C4-2B (cell line): Measurements from ENCODE around the gene TTLL12.
A peak's percentile ranks its signal among the peaks of the same experiment; 100 is the strongest.

Experiments used
- H3K27ac ChIP-seq: fragments of 450-650 bp; 2 replicates; pipeline ENCODE4 v1.5.1; 2017
- ZFX ChIP-seq: fragments of 450-650 bp; IDR thresholded peaks from 2 replicates; pipeline ENCODE4 v1.6.1; 2017
- TF ChIP-seq, protein P1 (sequence below): fragments of 450-650 bp; conservative IDR thresholded peaks from 2 replicates; pipeline ENCODE4 v1.5.1; 2017; ENCODE audit warnings: mild to moderate bottlenecking

The TTLL12 gene

DNA sequence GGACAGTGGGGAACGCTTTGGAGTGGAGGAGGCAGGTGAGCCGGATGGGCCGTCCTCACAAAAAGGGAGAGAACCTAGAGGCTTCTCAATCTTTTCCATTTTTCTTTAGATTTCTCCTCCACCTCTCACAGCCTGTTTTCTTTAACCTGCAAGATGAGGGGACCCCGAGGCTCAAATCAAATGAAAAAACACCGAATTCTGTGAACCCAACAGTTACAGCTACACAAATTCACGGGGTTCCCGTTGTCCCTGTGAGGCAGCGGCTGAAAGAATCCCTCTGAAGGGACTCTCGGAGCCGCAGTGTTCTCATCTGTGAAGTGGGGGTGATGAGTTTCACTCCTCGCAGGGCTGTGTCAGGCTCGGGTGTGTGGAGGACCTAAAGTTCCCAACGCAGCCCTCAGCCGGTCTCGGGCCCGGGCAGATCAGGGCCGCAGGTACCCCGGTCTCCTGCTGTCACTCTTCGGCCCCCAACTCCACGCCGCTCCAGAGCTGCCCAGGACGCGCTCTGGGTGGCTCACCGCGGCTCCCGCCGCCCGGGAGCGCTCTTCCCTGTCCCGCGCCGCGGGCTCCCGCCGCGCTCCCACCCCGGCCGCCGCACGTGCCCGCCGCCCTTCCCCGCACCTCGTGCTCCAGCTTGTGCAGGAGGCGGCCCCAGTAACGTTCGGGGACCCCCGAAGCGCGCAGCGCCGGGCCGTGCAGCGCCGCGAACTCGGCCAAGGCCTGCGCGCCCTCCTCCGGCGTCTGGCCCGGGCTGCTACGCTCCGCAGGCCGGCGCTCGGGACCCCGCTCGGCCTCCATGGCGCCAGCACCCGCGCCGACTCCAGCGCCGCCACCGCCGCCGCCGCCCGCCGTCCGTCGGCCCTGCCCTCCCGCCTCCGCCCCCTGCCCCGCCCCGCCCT is at the start of gene TTLL12:
TTLL12 (minus strand) TSS at position 863 of the 899 bp plus-strand sequence; CDS start at position 798, 65 bp downstream.
- H3K27ac ChIP-seq: peak within 1 kb of the TSS; percentile 97
- peak; percentile 68; the same call in 1 of the 2 replicates for TF ChIP-seq ZFX
- TF ChIP-seq, protein P1, sequence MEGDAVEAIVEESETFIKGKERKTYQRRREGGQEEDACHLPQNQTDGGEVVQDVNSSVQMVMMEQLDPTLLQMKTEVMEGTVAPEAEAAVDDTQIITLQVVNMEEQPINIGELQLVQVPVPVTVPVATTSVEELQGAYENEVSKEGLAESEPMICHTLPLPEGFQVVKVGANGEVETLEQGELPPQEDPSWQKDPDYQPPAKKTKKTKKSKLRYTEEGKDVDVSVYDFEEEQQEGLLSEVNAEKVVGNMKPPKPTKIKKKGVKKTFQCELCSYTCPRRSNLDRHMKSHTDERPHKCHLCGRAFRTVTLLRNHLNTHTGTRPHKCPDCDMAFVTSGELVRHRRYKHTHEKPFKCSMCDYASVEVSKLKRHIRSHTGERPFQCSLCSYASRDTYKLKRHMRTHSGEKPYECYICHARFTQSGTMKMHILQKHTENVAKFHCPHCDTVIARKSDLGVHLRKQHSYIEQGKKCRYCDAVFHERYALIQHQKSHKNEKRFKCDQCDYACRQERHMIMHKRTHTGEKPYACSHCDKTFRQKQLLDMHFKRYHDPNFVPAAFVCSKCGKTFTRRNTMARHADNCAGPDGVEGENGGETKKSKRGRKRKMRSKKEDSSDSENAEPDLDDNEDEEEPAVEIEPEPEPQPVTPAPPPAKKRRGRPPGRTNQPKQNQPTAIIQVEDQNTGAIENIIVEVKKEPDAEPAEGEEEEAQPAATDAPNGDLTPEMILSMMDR: no peak

DNA sequence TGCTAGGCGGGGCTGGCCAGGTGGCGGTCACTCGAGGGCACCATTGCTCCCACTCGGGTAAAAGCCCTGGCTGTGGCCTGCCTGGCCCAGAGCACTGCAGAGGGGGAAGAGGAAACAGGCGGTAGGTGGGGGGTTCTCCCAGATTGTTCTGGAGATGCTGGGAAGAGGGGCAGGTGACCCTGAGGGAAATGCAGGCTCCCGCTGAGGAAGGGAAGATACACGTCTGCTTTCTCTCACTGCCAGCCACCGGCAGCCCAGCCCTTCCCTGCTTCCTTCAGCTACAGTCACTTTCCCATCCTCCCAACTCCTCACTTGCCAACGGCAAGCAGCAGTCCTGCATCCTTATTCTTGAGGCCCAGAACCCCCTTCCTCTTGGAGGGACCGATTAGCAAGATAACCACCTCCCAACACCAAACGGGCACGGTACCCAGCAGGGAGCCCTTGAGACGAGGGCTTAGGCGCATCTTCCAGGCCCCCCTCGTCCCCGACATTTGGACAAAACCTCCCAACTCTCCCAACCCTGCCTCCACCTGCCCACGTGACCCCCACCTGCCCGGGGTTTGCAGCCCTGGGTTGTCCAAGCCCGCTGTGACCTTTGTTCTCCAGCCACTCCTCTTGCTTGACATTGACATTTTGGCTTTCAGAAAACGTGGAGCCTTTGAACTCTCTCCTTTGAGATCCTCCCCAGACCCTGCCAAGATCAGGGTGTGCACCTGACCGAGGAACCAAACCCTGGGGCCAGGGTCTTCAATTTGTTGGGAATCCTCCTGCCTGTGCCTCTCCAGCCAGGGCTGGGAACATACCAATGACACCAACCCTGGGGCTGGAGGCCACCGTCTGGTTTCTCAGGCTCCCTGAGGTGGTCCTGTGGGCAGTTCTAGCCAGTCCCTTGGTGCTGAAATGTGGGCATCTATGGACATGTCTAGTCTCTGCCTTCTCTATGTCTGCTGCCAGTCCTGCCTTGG is 48.8 kb upstream of the TTLL12 start:
- no peak overlapping the region for H3K27ac ChIP-seq
- TF ChIP-seq ZFX: no peak
- TF ChIP-seq, protein P1: no peak

DNA sequence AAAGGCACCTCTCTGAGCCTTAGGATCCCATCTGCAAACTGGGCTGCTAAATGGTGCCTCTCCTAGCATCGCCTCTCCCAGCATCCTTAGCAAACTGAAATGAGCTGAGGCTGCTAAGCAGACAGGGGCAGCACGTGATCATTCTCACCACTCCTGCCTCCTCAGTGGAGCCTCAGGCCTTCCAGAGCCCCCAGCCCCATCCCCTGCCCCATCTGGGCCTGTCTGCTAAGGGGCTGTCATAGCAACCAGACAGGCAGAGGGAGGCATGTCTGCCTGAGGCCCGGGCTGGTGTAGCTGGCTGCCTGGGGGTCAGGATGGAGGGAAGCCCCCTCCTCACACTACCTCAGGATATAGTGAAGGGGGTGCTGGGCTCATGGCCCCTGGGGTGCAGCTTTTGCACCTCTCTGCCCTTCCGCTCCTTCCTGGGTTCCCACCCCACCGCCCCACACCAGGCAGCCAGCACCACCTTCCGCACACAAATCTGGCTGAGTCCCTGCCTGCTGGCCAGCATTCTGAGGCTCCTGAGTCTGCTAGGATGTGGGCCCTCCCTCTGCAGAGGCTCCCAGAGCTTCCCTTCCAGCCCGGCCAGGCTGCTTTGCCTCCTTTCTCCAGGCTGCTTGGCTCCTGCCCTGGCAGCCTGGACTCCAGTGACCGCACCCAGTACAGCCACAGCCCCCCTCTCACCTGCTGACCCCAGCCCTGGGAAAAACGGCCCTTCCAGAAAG is 47.5 kb upstream of the TTLL12 start:
- no peak for TF ChIP-seq ZFX
- TF ChIP-seq, protein P1: no peak

DNA sequence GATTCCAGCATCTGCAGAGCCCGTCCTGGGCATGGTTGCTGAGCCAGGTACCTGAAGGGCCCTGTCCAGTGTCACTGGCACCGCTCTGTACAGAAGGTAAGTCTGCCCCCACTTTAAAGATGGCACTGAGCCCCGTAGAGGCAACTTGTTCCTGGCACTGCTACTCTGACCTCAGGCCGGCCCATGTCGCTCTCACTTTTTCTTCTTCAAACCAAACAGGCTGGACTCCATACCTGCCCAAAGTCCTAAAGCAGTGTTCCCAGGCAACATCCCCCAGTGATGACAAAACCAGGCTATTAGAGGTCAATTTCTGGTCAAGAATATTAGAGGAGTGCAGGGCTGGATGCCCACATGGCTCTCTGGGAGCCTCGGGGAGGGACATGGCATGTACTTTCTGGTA is 46.6 kb upstream of the TTLL12 start:
- H3K27ac ChIP-seq: no peak overlapping the region
- TF ChIP-seq, protein P1: no peak
- no peak for TF ChIP-seq ZFX

More for the DNA sequence above, 47.5 kb upstream of the TTLL12 start:
- no peak overlapping the region for H3K27ac ChIP-seq

DNA sequence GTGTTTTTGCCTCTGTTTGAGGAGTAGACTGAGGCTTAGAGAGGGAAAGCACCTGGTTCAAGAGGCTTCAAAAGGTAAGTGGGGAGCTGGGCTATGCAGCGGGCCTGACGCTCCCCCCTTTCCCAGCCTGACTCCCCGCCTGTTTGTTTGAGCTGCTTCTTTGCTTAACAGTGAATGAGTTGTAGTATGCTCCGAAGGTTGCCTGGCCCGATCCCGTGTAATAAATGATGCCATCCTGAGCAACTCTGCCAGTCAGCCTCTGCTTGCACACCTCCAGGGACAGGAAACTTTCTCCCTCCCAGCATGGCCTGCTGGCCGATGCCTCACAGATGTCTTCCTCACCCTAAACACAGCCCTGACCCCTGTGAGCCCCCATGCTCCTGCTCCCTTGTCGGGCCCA is 45.5 kb upstream of the TTLL12 start:
- TF ChIP-seq, protein P1: no peak
- TF ChIP-seq ZFX: no peak

DNA sequence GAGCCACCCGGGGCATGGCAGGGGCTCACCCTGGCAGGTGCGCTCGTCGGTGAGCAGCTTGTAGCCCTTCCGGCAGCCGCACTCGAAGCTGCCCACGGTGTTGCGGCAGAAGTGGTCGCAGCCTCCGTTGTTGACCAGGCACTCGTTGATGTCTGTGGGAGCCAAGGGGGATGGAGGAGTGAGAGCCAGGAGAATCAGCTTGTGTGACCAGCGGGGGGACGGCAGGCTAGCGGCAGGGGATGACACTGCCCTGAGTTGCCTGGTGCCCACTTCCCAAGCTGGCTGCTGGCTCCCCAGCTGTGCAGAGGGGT is 44.7 kb upstream of the TTLL12 start:
- H3K27ac ChIP-seq: no peak overlapping the region
- TF ChIP-seq ZFX: no peak
- TF ChIP-seq, protein P1: no peak

More for the DNA sequence above, 45.5 kb upstream of the TTLL12 start:
- H3K27ac ChIP-seq: no peak overlapping the region
